ENCODE measurements around the gene GRK2.

Gene GRK2

DNA sequence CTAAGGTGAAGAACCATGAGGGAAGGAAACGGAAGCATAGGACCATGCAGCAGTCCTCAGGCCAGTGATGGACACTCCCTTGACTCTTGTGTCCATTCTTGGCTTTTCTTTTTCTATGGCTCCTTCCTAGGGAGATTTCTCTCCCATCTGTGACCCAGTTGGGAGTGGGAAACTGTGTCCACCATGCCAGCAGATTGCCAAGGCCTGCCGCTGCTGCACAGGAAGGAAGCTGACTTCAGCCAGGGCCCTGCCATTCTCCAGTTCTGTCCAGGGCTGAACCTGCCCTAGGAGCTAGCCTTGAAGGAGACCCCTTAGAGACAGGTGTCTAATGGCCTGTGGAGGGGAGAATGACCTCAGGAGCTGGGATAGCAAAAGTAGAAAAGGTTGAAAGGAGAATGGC lies 54.4 kb downstream of the GRK2 start:
- TF ChIP-seq, protein P1, sequence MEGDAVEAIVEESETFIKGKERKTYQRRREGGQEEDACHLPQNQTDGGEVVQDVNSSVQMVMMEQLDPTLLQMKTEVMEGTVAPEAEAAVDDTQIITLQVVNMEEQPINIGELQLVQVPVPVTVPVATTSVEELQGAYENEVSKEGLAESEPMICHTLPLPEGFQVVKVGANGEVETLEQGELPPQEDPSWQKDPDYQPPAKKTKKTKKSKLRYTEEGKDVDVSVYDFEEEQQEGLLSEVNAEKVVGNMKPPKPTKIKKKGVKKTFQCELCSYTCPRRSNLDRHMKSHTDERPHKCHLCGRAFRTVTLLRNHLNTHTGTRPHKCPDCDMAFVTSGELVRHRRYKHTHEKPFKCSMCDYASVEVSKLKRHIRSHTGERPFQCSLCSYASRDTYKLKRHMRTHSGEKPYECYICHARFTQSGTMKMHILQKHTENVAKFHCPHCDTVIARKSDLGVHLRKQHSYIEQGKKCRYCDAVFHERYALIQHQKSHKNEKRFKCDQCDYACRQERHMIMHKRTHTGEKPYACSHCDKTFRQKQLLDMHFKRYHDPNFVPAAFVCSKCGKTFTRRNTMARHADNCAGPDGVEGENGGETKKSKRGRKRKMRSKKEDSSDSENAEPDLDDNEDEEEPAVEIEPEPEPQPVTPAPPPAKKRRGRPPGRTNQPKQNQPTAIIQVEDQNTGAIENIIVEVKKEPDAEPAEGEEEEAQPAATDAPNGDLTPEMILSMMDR (IDR thresholded peaks at IDR 0.05; ENCODE audit: low read depth, low read length) = no peak
- H3K4me3 ChIP-seq (ENCODE audit: low read depth, low read length) = no peak overlapping the region

DNA sequence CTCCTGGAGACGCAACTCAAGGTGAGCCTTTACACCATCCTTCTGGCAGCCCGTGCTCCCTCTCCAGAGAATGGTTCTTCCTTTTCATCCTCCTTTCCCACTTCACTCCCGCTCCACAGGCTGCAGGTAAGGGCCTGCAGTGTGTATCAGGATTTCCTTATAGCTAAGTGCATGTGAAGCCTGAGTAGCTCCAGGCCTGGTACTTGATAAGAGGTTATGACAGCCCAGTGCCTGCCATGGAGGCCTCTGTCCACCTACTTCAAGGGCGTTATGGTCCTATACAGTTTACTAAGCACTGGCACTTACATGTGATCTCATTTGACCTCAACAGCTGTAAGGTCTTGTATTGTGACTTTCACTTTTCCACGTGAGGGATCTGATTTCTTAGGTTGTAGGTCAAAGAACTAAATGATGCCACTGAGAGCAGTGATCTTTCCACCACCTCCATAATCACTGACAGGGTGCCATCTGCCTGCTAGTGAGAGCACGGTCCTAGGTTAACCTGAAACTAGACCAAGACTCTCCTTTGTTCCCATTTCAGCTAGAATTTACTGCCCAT lies 55.1 kb downstream of the GRK2 start:
- H3K4me3 ChIP-seq (ENCODE audit: low read depth, low read length) = no peak overlapping the region
- TF ChIP-seq, protein P1 (IDR thresholded peaks at IDR 0.05; ENCODE audit: low read depth, low read length) = no peak

DNA sequence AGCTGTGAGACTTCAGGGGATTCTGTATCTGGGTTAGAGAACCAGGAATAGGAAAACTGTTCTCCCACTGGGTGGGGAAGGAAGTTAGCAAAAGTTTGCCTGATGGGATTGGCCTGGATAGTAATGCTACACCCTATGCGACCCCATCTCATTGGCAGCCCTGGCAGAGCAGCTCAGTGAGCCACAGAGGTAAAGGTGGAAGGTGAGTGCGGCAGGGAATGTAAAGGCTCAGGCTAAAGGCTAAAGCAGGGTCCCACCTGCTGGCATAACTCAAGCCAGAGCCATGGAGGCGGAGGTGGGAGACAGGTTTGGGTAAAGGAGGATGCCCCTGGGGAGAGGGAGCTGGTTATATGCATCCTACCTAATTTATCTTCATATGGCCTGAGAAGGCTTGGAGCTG lies 55.8 kb downstream of the GRK2 start:
- no peak overlapping the region for H3K4me3 ChIP-seq (ENCODE audit: low read depth, low read length)
- TF ChIP-seq, protein P1 (IDR thresholded peaks at IDR 0.05; ENCODE audit: low read depth, low read length) = no peak

DNA sequence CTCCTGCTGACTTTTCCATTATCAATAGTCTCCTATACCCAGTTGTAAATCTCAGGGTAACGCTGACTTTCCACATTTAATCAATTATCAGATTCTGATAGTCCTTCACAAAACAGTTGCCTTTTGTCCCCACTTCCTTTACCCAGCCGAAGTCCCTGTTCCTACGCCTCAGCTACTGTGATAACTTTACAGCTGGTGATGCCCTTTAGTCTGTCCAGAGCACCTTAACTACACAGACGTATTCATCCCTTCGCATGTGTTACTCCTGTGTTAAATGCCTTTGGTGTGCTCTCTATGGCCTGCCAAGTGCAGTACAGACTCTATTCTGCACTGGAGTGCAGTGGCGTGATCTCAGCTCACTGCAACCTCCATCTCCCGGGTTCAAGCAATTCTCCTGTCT lies 57.3 kb downstream of the GRK2 start:
- TF ChIP-seq, protein P1 (IDR thresholded peaks at IDR 0.05; ENCODE audit: low read depth, low read length) = no peak
- H3K4me3 ChIP-seq (ENCODE audit: low read depth, low read length) = no peak overlapping the region

DNA sequence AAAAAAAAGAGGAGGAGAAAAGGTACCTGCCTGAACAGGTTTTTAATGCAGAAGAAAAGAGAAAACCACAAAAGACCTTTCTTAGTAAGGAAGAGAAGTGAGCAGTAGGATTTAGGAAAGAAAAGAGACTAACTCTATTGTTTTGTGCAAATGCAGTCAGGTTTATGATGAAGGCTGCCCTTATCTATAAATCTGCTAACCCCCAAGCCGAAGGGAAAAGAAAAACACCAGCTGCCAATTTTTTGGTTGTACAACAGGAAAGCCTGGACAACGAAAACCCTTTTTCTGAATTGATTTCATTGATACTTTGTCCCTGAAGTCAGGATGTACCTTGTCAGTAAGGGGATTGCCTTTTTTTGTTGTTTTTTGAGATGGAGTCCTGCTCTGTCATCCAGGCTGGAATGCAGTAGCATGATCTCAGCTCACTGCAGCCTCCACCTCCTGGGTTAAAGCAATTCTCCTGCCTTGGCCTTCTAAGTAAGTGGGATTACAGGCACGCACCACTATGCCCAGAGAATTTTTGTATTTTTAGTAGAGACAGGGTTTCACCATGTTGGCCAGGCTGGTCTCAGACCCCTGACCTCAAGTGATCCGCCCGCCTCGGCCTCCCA lies 65.9 kb downstream of the GRK2 start:
- TF ChIP-seq, protein P1 (IDR thresholded peaks at IDR 0.05; ENCODE audit: low read depth, low read length) = no peak
- no peak overlapping the region for H3K4me3 ChIP-seq (ENCODE audit: low read depth, low read length)
